Uterus (tissue), 2 donors: ENCODE results near the gene IQSEC1.

Source experiments
- CTCF ChIP-seq, 4 experiments: fragments of 200-600 bp in 2 of 4; fragments of 450-650 bp in 2 of 4; sonication (generic) in 2 of 4; IDR thresholded peaks; one replicate each; pipeline ENCODE4 v1.5.1; 2016 to 2019; ENCODE audit warnings: antibody characterized with exemption in 4 of 4, mild to moderate bottlenecking in 2 of 4, moderate library complexity in 1 of 4
- POLR2A ChIP-seq, 2 donors: fragments of 450-650 bp; IDR thresholded peaks; one replicate each; pipeline ENCODE4 v1.6.1; 2016; ENCODE audit warnings: antibody characterized with exemption in 2 of 2, mild to moderate bottlenecking in 1 of 2, moderate library complexity in 1 of 2

GRCh38 chr3:13088028-13089006 lies 15.1 kb upstream of the IQSEC1 start:
- TF ChIP-seq CTCF (IDR thresholded peaks at IDR 0.05) (no peak), POLR2A (IDR thresholded peaks at IDR 0.05) (no peak)
